DMS53 (cell line): ENCODE results near the gene TSR3.

Experiments
- DNase-seq: peaks from one replicate; lab custom pipeline; 2025; lab: John Stamatoyannopoulos, UW

The TSR3 gene

GRCh38 chr16:1308036-1308976 lies 43.4 kb downstream of the TSR3 start:
- peak; percentile 93 for DNase-seq

- no peak for DNase-seq
Observed at GRCh38 chr16:1306334-1306733, 45.3 kb downstream of the TSR3 start.

- DNase-seq = no peak
Observed at GRCh38 chr16:1305823-1306222, 45.9 kb downstream of the TSR3 start.

GRCh38 chr16:1301562-1301961 lies 50.1 kb downstream of the TSR3 start:
- DNase-seq = no peak

GRCh38 chr16:1300664-1301476 lies 50.8 kb downstream of the TSR3 start:
- DNase-seq = peak; percentile 80

GRCh38 chr16:1299868-1300203 lies 51.8 kb downstream of the TSR3 start:
- DNase-seq = no peak
